Memory B cell (primary cell): ENCODE data around the gene ABI2.
"Not testable (repeated sequence)": the region's sequence is repeated elsewhere in the genome, so short reads cannot be mapped to it uniquely, and the experiment has no call there.

Experiments
- ATAC-seq: fragments of 150-1000 bp; cut with Tn5 transposase; 2 replicates; pipeline ENCODE4 v1.10.0; 2021; ENCODE audit warnings: low read depth, mild to moderate bottlenecking, moderate library complexity
- DNase-seq, 2 donors: peaks; one replicate each; pipeline ENCODE4 v3.0.0; 2022; ENCODE audit warnings: low spot score in 2 of 2
- H3K27ac Mint-ChIP-seq: one replicate; pipeline ENCODE4 v1.8.0; 2022; ENCODE audit warnings: mild to moderate bottlenecking, moderate library complexity, mixed read lengths
- H3K27me3 Mint-ChIP-seq: one replicate; pipeline ENCODE4 v1.8.0; 2022; ENCODE audit warnings: mixed read lengths
- H3K36me3 Mint-ChIP-seq: one replicate; pipeline ENCODE4 v1.8.0; 2022; ENCODE audit warnings: mild to moderate bottlenecking, mixed read lengths
- H3K4me1 Mint-ChIP-seq: one replicate; pipeline ENCODE4 v1.8.0; 2022; ENCODE audit warnings: mixed read lengths
- H3K4me3 Mint-ChIP-seq: one replicate; pipeline ENCODE4 v1.8.0; 2022; ENCODE audit warnings: mild to moderate bottlenecking, moderate library complexity, mixed read lengths
- H3K9me3 Mint-ChIP-seq: one replicate; pipeline ENCODE4 v1.8.0; 2022; ENCODE audit warnings: mixed read lengths

Gene ABI2

GRCh38 chr2:203376173-203376572 is 48.0 kb downstream of the ABI2 start:
- Mint-ChIP-seq H3K27ac (no peak overlapping the region), H3K36me3 (peaks cover 4% of the 10 kb centered on the region), H3K4me3 (no peak overlapping the region), H3K9me3 (no peaks in the 10 kb centered on the region), H3K4me1 (no peaks in the 10 kb centered on the region), H3K27me3 (no peaks in the 10 kb centered on the region)
- ATAC-seq (no peak), DNase-seq (no peak)

DNA sequence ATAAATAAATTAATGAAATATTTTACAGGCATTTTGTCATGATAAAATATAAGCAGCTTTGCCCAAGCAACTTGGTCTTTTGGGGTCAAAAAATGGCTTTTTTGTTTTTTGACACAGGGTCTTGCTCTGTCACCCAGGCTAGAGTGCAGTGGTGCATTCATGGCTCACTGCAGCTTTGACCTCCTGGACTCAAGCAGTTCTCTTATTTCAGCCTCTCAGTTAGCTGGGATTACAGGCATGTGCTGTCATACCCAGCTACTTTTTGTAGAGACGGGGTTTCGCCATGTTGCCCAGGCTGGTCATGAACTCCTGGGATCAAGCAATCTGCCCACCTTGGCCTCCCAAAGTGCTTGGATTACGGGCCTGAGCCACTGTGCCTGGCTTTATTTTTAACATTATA is 51.0 kb downstream of the ABI2 start:
- Mint-ChIP-seq H3K36me3 (peaks cover 9% of the 10 kb centered on the region), H3K4me1 (no peaks in the 10 kb centered on the region), H3K27me3 (no peaks in the 10 kb centered on the region), H3K27ac (no peak overlapping the region), H3K4me3 (no peak overlapping the region), H3K9me3 (no peaks in the 10 kb centered on the region)
- DNase-seq (no peak), ATAC-seq (no peak)

GRCh38 chr2:203383038-203383437 is 54.8 kb downstream of the ABI2 start:
- ATAC-seq (no peak), DNase-seq (no peak)
- peaks cover 15% of the 10 kb centered on the region for H3K36me3 Mint-ChIP-seq
- H3K4me1 Mint-ChIP-seq = no peaks in the 10 kb centered on the region
- H3K4me3 Mint-ChIP-seq = no peak overlapping the region
- no peak overlapping the region for H3K27ac Mint-ChIP-seq
- no peaks in the 10 kb centered on the region for H3K27me3 Mint-ChIP-seq
- no peaks in the 10 kb centered on the region for H3K9me3 Mint-ChIP-seq

- ATAC-seq, H3K9me3 Mint-ChIP-seq, H3K27ac Mint-ChIP-seq, H3K4me3 Mint-ChIP-seq, H3K27me3 Mint-ChIP-seq, H3K4me1 Mint-ChIP-seq, DNase-seq: not testable (repeated sequence)
- H3K36me3 Mint-ChIP-seq = peaks cover 14% of the 10 kb centered on the region
These were observed 60.0 kb downstream of the ABI2 start for GRCh38 chr2:203388153-203388552.

DNA sequence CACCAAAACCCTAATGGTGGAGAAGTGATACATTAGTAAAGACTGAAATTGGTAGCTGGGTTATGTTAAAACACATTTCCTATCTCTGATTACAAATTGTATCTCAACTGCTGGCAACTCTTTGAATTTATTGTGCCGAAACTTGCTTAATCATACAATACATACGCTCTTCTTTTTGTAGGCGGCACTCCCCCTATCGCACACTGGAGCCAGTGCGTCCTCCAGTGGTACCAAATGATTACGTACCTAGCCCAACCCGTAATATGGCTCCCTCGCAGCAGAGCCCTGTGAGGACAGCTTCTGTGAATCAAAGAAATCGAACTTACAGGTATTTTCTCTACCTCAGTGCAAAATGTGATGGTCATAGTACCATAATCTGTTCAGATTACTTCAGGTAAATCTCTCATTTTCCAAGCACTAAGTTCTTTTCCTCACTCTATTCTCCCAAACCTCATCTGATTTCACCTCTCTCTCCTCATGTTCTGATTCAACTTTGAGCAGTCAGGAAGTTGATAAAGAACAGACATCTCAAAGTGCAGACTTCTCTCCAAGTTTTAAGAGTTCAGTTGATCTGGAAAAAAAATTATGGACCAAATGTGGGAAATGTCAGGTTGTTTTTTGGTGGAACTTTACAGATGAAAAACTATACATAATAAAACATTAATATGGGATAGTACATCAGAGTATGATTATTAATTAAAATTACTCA is 66.5 kb downstream of the ABI2 start:
- no peaks in the 10 kb centered on the region for H3K4me1 Mint-ChIP-seq
- H3K36me3 Mint-ChIP-seq = peaks cover 29% of the 10 kb centered on the region
- H3K4me3 Mint-ChIP-seq = no peak overlapping the region
- DNase-seq = no peak
- no peaks in the 10 kb centered on the region for H3K27me3 Mint-ChIP-seq
- H3K9me3 Mint-ChIP-seq = no peaks in the 10 kb centered on the region
- ATAC-seq = no peak
- no peak overlapping the region for H3K27ac Mint-ChIP-seq

DNA sequence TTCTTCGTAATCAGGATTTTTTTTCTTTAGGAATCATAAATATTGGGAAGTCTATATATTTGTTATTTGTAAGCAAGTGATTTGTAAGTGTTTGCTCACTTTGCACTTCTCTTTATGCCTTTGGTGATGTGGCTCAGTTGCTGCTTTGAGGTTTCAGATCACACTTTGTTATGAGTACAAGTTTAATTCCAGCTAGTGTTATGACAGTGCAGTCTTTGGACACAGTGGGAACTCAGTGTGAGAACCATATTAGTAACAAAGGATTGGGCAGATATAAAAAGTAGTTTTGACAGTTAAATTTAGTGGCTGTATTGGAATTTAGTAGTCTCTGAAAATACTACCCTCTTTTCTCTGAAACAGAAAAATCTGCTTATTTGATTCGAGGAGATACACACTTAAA is 67.7 kb downstream of the ABI2 start:
- no peak overlapping the region for H3K27ac Mint-ChIP-seq
- no peaks in the 10 kb centered on the region for H3K9me3 Mint-ChIP-seq
- H3K4me3 Mint-ChIP-seq = no peak overlapping the region
- no peak for DNase-seq
- no peaks in the 10 kb centered on the region for H3K27me3 Mint-ChIP-seq
- no peaks in the 10 kb centered on the region for H3K4me1 Mint-ChIP-seq
- H3K36me3 Mint-ChIP-seq = peaks cover 28% of the 10 kb centered on the region
- ATAC-seq = no peak

DNA sequence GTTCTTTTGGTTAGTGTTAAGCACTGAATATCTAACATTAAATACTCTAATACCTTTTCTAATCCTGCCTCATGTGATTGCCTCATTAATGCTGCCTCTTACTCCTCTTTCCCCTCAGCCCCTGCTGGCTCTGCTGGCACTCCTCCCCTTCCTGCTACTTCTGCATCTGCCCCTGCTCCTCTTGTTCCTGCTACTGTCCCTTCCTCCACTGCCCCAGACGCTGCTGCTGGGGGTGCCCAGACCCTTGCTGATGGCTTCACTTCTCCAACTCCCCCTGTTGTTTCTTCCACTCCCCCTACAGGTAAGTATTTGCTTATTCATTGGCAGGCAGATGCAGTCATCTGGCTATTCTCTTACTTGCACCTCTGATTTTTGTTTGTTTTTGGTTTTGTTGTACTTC is 68.5 kb downstream of the ABI2 start:
- Mint-ChIP-seq H3K27me3 (no peaks in the 10 kb centered on the region), H3K36me3 (peaks cover 31% of the 10 kb centered on the region), H3K4me1 (no peaks in the 10 kb centered on the region), H3K4me3 (no peak overlapping the region), H3K9me3 (no peaks in the 10 kb centered on the region), H3K27ac (no peak overlapping the region)
- DNase-seq (no peak), ATAC-seq (no peak)

DNA sequence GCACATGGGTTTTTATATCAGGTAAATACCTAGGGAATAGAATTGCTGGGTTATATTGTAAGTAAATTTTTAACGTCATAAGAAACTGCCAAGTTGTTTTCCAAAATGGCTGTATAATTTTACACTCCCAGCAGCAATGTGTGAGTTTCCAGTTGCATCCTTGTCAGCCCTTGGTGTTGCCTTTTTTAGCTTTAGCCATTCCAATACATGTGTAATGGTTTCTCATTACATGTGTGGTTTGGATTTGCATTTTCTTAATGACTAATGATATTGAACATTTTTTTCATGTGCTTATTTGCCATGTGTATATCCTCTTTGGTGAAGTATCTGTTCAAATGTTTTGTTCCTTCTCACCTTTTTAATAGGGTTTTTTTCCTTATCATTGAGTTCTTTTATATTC is 70.8 kb downstream of the ABI2 start:
- no peaks in the 10 kb centered on the region for H3K4me1 Mint-ChIP-seq
- no peak overlapping the region for H3K27ac Mint-ChIP-seq
- no peaks in the 10 kb centered on the region for H3K9me3 Mint-ChIP-seq
- DNase-seq (no peak), ATAC-seq (no peak)
- no peak overlapping the region for H3K4me3 Mint-ChIP-seq
- peaks cover 25% of the 10 kb centered on the region for H3K36me3 Mint-ChIP-seq
- no peaks in the 10 kb centered on the region for H3K27me3 Mint-ChIP-seq

GRCh38 chr2:203400805-203401585 is 72.8 kb downstream of the ABI2 start:
- H3K27ac Mint-ChIP-seq = no peak overlapping the region
- H3K9me3 Mint-ChIP-seq = no peaks in the 10 kb centered on the region
- H3K27me3 Mint-ChIP-seq = no peaks in the 10 kb centered on the region
- H3K36me3 Mint-ChIP-seq = peaks cover 20% of the 10 kb centered on the region
- ATAC-seq (no peak), DNase-seq (no peak)
- no peak overlapping the region for H3K4me3 Mint-ChIP-seq
- H3K4me1 Mint-ChIP-seq = no peaks in the 10 kb centered on the region

DNA sequence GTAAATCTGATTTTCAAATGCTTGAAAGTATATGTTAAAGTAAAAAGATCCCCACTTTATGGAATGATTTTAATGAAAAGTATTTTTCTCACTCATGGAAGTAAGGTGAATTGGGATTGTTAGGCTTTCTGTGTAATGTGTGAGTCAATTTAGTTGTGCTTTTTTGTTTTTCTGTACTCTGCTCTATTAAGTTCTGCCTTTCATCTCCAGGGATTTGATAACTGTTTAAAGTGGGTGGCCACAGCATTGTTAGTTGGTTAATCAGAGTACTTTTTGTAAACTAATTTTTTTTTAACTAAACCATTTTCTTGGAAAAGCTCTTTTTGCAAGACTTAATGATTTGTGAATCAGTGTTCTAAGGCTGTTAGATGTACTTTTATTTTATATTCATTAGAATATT is 76.8 kb downstream of the ABI2 start:
- Mint-ChIP-seq H3K36me3 (peaks cover 19% of the 10 kb centered on the region), H3K9me3 (no peaks in the 10 kb centered on the region), H3K27ac (no peak overlapping the region), H3K4me3 (no peak overlapping the region), H3K27me3 (no peaks in the 10 kb centered on the region), H3K4me1 (no peaks in the 10 kb centered on the region)
- ATAC-seq (no peak), DNase-seq (no peak)

- Mint-ChIP-seq H3K4me3 (no peak overlapping the region), H3K27ac (no peak overlapping the region), H3K9me3 (no peaks in the 10 kb centered on the region), H3K27me3 (no peaks in the 10 kb centered on the region), H3K36me3 (peaks cover 27% of the 10 kb centered on the region), H3K4me1 (no peaks in the 10 kb centered on the region)
- DNase-seq = no peak
- no peak for ATAC-seq
These were observed 79.3 kb downstream of the ABI2 start for GRCh38 chr2:203407496-203407895.

- Mint-ChIP-seq H3K36me3 (peaks cover 35% of the 10 kb centered on the region), H3K27me3 (no peaks in the 10 kb centered on the region), H3K4me1 (no peaks in the 10 kb centered on the region), H3K27ac (no peak overlapping the region), H3K9me3 (peaks cover 1% of the 10 kb centered on the region), H3K4me3 (no peak overlapping the region)
- ATAC-seq (no peak), DNase-seq (no peak)
These were observed 84.5 kb downstream of the ABI2 start for GRCh38 chr2:203412546-203413331.

GRCh38 chr2:203413796-203414195 is 85.6 kb downstream of the ABI2 start:
- no peaks in the 10 kb centered on the region for H3K4me1 Mint-ChIP-seq
- H3K36me3 Mint-ChIP-seq = peaks cover 45% of the 10 kb centered on the region
- peaks cover 4% of the 10 kb centered on the region for H3K9me3 Mint-ChIP-seq
- no peak overlapping the region for H3K4me3 Mint-ChIP-seq
- DNase-seq = no peak
- ATAC-seq = no peak
- no peaks in the 10 kb centered on the region for H3K27me3 Mint-ChIP-seq
- no peak overlapping the region for H3K27ac Mint-ChIP-seq

- no peaks in the 10 kb centered on the region for H3K4me1 Mint-ChIP-seq
- ATAC-seq = no peak
These were observed 90.1 kb downstream of the ABI2 start for GRCh38 chr2:203418271-203418670.

More at GRCh38 chr2:203418271-203418670, 90.1 kb downstream of the ABI2 start:
- Mint-ChIP-seq H3K27ac (no peak overlapping the region), H3K36me3 (peaks cover 39% of the 10 kb centered on the region), H3K27me3 (no peaks in the 10 kb centered on the region), H3K4me3 (no peak overlapping the region), H3K9me3 (peaks cover 4% of the 10 kb centered on the region)
- no peak for DNase-seq
